HCT116 (cell line): ENCODE data around the gene TUBA8.

Experiments used
- CBX3 ChIP-seq: IDR thresholded peaks from 2 replicates; pipeline ENCODE4 v1.6.1; 2012; ENCODE audit warnings: low read depth
- CTCF ChIP-seq, 3 experiments: fragments of 200-600 bp in 1 of 3; sonication (generic) in 1 of 3; IDR thresholded peaks in 2 of 3; conservative IDR thresholded peaks in 1 of 3; 2 replicates each; pipeline ENCODE4 v1.5.1; 2012 to 2017; ENCODE audit warnings: low read depth in 2 of 3, low read length in 2 of 3, antibody characterized with exemption in 1 of 3, borderline replicate concordance in 1 of 3, control low read depth in 1 of 3, mild to moderate bottlenecking in 1 of 3, mixed read lengths in 1 of 3, mixed run types in 1 of 3, moderate library complexity in 1 of 3; ENCODE audit not compliant: insufficient read depth in 1 of 3
- EZH2 ChIP-seq: fragments of 200-600 bp; sonication (generic); IDR thresholded peaks from 2 replicates; pipeline ENCODE4 v1.6.1; 2017; ENCODE audit warnings: antibody characterized with exemption, mixed run types
- EZH2phosphoT487 ChIP-seq: fragments of 200-600 bp; IDR thresholded peaks from 2 replicates; pipeline ENCODE4 v1.6.1; 2018; ENCODE audit warnings: antibody characterized with exemption, borderline replicate concordance
- JUND ChIP-seq: IDR thresholded peaks from 2 replicates; pipeline ENCODE4 v1.6.1; 2012
- POLR2AphosphoS5 ChIP-seq: IDR thresholded peaks from 2 replicates; pipeline ENCODE4 v1.6.1; 2011; ENCODE audit warnings: mild to moderate bottlenecking, low read depth, low read length, moderate library complexity
- TCF7L2 ChIP-seq: IDR thresholded peaks from 2 replicates; pipeline ENCODE4 v1.7.0; 2011; ENCODE audit warnings: borderline replicate concordance, inconsistent platforms; ENCODE audit not compliant: insufficient read depth, insufficient read length; ENCODE audit errors: extremely low read depth
- ZNF274 ChIP-seq: fragments of 200-500 bp; sonication (Bioruptor generic); IDR thresholded peaks from 2 replicates; pipeline ENCODE4 v1.6.1; 2014; ENCODE audit warnings: mild to moderate bottlenecking, low read depth, low read length, inconsistent platforms
- TF ChIP-seq, protein P1 (sequence below): IDR thresholded peaks from 2 replicates; pipeline ENCODE4 v1.6.1; 2012

GRCh38 chr22:18133452-18133851 lies 22.8 kb downstream of the TUBA8 start:
- no peak for TF ChIP-seq CTCF (IDR thresholded peaks at IDR 0.05 in 2 of 3, conservative IDR thresholded peaks at IDR 0.05 in 1 of 3; ENCODE audit: borderline replicate concordance in 1 of 3, insufficient read depth in 1 of 3, low read depth in 2 of 3, low read length in 2 of 3)
- no peak for TF ChIP-seq TCF7L2
- TF ChIP-seq EZH2 = no peak
- TF ChIP-seq CBX3 = no peak
- no peak for TF ChIP-seq POLR2AphosphoS5
- no peak for TF ChIP-seq JUND
- TF ChIP-seq, protein P1, sequence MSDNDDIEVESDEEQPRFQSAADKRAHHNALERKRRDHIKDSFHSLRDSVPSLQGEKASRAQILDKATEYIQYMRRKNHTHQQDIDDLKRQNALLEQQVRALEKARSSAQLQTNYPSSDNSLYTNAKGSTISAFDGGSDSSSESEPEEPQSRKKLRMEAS = no peak
- TF ChIP-seq EZH2phosphoT487 = no peak
- no peak for TF ChIP-seq ZNF274
